GM12892 (cell line): ENCODE measurements around the gene LMF1.

Source experiments
- POLR2A ChIP-seq: IDR thresholded peaks from 2 replicates; pipeline ENCODE4 v1.6.1; 2011; ENCODE audit warnings: low read depth, low read length, control low read depth
- POLR2AphosphoS5 ChIP-seq: IDR thresholded peaks from 2 replicates; pipeline ENCODE4 v1.6.1; 2011; ENCODE audit warnings: low read depth, low read length, control low read depth
- TAF1 ChIP-seq: IDR thresholded peaks from 2 replicates; pipeline ENCODE4 v1.6.1; 2011; ENCODE audit warnings: low read depth, mild to moderate bottlenecking, control low read depth, low read length, borderline replicate concordance

DNA sequence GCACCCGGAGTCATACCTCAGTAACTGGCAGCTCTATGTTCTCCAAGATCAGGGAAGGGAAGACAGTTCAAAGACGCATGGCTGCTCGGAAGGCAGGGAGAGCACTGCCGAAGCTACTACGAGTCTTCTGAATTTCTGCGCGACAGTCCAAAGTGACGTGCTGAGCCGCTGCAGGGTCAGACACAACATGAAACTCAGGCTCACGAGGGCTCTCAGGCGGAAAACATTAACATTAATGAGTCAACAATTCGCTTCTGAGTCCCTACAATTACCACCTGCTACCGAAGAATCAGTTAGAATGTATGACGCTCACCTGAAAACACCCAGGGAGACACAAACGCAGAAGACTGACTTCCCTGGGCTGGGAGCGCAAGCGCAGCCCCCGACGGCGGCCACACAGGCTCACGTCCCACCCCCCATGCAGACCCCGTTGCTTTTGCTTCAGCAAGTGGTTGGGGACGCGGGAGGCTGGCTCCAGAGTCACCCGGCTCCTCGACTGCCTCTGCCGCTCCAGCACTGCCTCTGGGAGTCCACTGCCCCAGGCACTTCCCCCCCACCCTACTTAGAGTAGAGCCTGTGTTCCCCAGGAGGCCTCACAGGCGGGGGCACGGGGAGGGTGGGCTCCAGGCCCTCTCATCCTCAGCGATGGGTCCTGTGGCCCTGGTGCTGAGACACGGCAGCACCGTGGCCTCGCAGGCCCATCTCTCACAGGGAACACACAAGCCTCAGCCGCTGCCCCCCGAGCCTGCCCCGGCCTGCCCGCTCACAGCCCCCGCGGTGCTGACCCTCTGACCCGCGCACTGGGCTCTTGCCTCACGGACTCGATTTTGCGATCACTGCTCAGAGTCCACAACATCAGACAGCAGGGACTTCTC is 38.9 kb downstream of the LMF1 start:
- no peak for TF ChIP-seq POLR2A
- no peak for TF ChIP-seq POLR2AphosphoS5
- TF ChIP-seq TAF1 = no peak
